SK-MEL-5 (cell line): ENCODE measurements around the gene HOXB3. TPM values are rescaled to one million over a fixed set of nuclear protein-coding genes. Genes with fewer than 3 reads are reported as not detected.

Experiments used
- DNase-seq: peaks from one replicate; pipeline ENCODE4 v3.0.0-alpha.2; 2016; ENCODE audit warnings: low read depth, low spot score
- in situ Hi-C: cut with HindIII; loops from 2 replicates; pipeline ENCODE4 v1.10.0; 2016; ENCODE audit warnings: low sequenced_read_pairs, high pct_unique_total_duplicates, low pct_unique_long_range_greater_than_20kb
- total RNA-seq: library from RNA; depleted of rRNA; stranded (reverse); fragments of >200 nt; shearing (Covaris generic); gene quantifications from 2 replicates; pipeline ENCODE4 v1.2.3, GENCODE V29; 2014

The HOXB3 gene
- total RNA-seq, 1 experiment from 2014 or later, result 1.1 TPM

- in situ Hi-C loops, result no loop called here
- DNase-seq, result no peak
Observed at GRCh38 chr17:48616717-48617470, 26.9 kb upstream of the HOXB3 start.

GRCh38 chr17:48615963-48616716 lies 26.1 kb upstream of the HOXB3 start:
- in situ Hi-C loops, result no loop called here
- no peak for DNase-seq

- no peak for DNase-seq
- in situ Hi-C loops, result no loop called here
Observed at GRCh38 chr17:48615047-48615962, 25.3 kb upstream of the HOXB3 start, which contains the start of gene HOXB8. HOXB8 (minus strand) TSS chr17:48615292; CDS start chr17:48614704, 588 bp downstream.

- in situ Hi-C loops, result no loop called here
- no peak for DNase-seq
Observed at GRCh38 chr17:48613862-48614694, 24.0 kb upstream of the HOXB3 start.

GRCh38 chr17:48612854-48613691 lies 23.0 kb upstream of the HOXB3 start:
- DNase-seq, result peak; percentile 66
- in situ Hi-C loops, result no loop called here

GRCh38 chr17:48612456-48612853 lies 22.4 kb upstream of the HOXB3 start:
- peak; percentile 17 for DNase-seq
- in situ Hi-C loops, result no loop called here

GRCh38 chr17:48611681-48612455 lies 21.8 kb upstream of the HOXB3 start:
- in situ Hi-C loops, result no loop called here
- DNase-seq, result peak; percentile 43

- in situ Hi-C loops, result no loop called here
- peak; percentile 40 for DNase-seq
Observed at GRCh38 chr17:48611213-48611612, 21.2 kb upstream of the HOXB3 start.

- DNase-seq, result peak; percentile 70
- in situ Hi-C loops, result no loop called here
Observed at GRCh38 chr17:48610282-48611211, 20.5 kb upstream of the HOXB3 start, which contains the start of gene HOXB7. HOXB7 (minus strand) TSS chr17:48611017; CDS start chr17:48610918, 99 bp downstream.

- DNase-seq, result no peak
- in situ Hi-C loops, result no loop called here
Observed at GRCh38 chr17:48609759-48610281, 19.8 kb upstream of the HOXB3 start.

GRCh38 chr17:48609033-48609432 lies 19.0 kb upstream of the HOXB3 start:
- no peak for DNase-seq
- in situ Hi-C loops, result no loop called here

- in situ Hi-C loops, result no loop called here
- DNase-seq, result no peak
Observed at GRCh38 chr17:48608494-48608834, 18.4 kb upstream of the HOXB3 start.

GRCh38 chr17:48606892-48607614 lies 17.0 kb upstream of the HOXB3 start:
- DNase-seq, result no peak
- in situ Hi-C loops, result no loop called here
